Osteoblast (primary cell): ENCODE results near the gene TNS3. TPM values are rescaled to one million over a fixed set of nuclear protein-coding genes. Genes with fewer than 3 reads are reported as not detected.

ENCODE experiments used
- DNase-seq: peaks from one replicate; pipeline ENCODE4 v3.0.0; 2011; ENCODE audit warnings: low spot score, mixed read lengths; ENCODE audit not compliant: insufficient read length; ENCODE audit errors: missing footprints
- H2AFZ ChIP-seq: 2 replicates; pipeline ENCODE4 v1.6.0; 2011; ENCODE audit warnings: mild to moderate bottlenecking, low read length
- H3K27ac ChIP-seq: 2 replicates; pipeline ENCODE4 v1.5.1; 2011; ENCODE audit warnings: mild to moderate bottlenecking, low read depth, low read length, moderate library complexity
- H3K27me3 ChIP-seq: 2 replicates; pipeline ENCODE4 v1.6.0; 2012; ENCODE audit warnings: mild to moderate bottlenecking, control low read depth, inconsistent platforms, low read length, moderate library complexity; ENCODE audit not compliant: insufficient read depth
- H3K36me3 ChIP-seq: 2 replicates; pipeline ENCODE4 v1.5.1; 2011; ENCODE audit warnings: mild to moderate bottlenecking, low read length, control low read depth, moderate library complexity; ENCODE audit not compliant: insufficient read depth
- H3K4me1 ChIP-seq: 2 replicates; pipeline ENCODE4 v1.5.1; 2011; ENCODE audit warnings: mild to moderate bottlenecking, low read length, control low read depth, moderate library complexity; ENCODE audit not compliant: insufficient read depth
- H3K4me2 ChIP-seq: 2 replicates; pipeline ENCODE4 v1.6.0; 2011; ENCODE audit warnings: mild to moderate bottlenecking, low read length; ENCODE audit not compliant: insufficient read depth
- H3K4me3 ChIP-seq: fragments of 200-600 bp; sonication (generic); 3 replicates; pipeline ENCODE4 v1.5.1; 2012; ENCODE audit warnings: mild to moderate bottlenecking, low read length, inconsistent platforms; ENCODE audit not compliant: insufficient read depth
- H3K79me2 ChIP-seq: 2 replicates; pipeline ENCODE4 v1.6.0; 2012; ENCODE audit warnings: mild to moderate bottlenecking, low read length, control low read depth, inconsistent platforms; ENCODE audit not compliant: insufficient read depth
- H3K9me3 ChIP-seq: 2 replicates; pipeline ENCODE4 v1.5.1; 2011; ENCODE audit warnings: low read depth, low read length, control low read depth
- H4K20me1 ChIP-seq: 2 replicates; pipeline ENCODE4 v1.6.0; 2012; ENCODE audit warnings: mild to moderate bottlenecking, low read length, control low read depth; ENCODE audit not compliant: insufficient read depth
- CTCF ChIP-seq: IDR thresholded peaks from 2 replicates; pipeline ENCODE4 v1.5.1; 2011; ENCODE audit warnings: mild to moderate bottlenecking, low read depth, low read length, moderate library complexity; ENCODE audit errors: extremely low read depth
- total RNA-seq: library from RNA; depleted of rRNA; stranded (reverse); fragments of >200 nt; gene quantifications from 2 replicates; pipeline ENCODE4 v1.2.3, GENCODE V29; 2012

TNS3 gene
- total RNA-seq, 1 donor: 67.3 TPM

DNA sequence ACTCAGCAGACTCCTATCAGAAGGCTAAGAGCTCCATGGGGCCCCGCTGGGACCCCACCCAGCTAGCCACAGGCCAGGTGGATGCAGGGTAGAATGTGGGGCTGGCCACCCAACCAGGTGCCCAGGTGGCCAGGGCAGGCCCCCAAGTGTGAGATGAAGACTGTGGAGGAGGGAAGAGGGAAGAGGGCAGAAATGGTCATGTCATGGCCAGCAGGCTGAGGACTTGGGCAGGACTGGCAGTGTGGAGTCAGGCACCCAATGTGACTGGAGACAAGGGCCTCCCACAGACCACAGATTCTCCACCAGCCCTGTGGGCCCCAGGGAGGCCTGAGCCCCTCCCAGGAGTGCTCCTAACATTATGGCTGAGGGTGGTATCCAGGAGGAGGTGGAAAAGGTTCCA lies 141.6 kb downstream of the TNS3 start:
- no peak for DNase-seq
- no peak overlapping the region for H2AFZ ChIP-seq
- peaks cover 26% of the 10 kb centered on the region for H3K4me1 ChIP-seq
- peaks cover 37% of the 10 kb centered on the region for H3K79me2 ChIP-seq
- no peak for TF ChIP-seq CTCF
- no peak overlapping the region for H3K4me3 ChIP-seq
- H3K27ac ChIP-seq: no peak overlapping the region
- H4K20me1 ChIP-seq: peaks cover 28% of the 10 kb centered on the region
- H3K27me3 ChIP-seq: no peaks in the 10 kb centered on the region
- no peak overlapping the region for H3K4me2 ChIP-seq
- no peaks in the 10 kb centered on the region for H3K9me3 ChIP-seq
- H3K36me3 ChIP-seq: peaks cover 31% of the 10 kb centered on the region

- Histone ChIP-seq H3K4me1 (peaks cover 20% of the 10 kb centered on the region), H4K20me1 (peaks cover 18% of the 10 kb centered on the region), H2AFZ (no peak overlapping the region), H3K27ac (no peak overlapping the region), H3K9me3 (no peaks in the 10 kb centered on the region), H3K4me3 (no peak overlapping the region), H3K36me3 (peaks cover 39% of the 10 kb centered on the region), H3K79me2 (peaks cover 28% of the 10 kb centered on the region), H3K4me2 (no peak overlapping the region), H3K27me3 (no peaks in the 10 kb centered on the region)
- no peak for TF ChIP-seq CTCF
- DNase-seq: no peak
These were observed 142.7 kb downstream of the TNS3 start for GRCh38 chr7:47439181-47439667.

- H3K9me3 ChIP-seq: no peaks in the 10 kb centered on the region
- H3K4me3 ChIP-seq: no peak overlapping the region
- H3K27ac ChIP-seq: no peak overlapping the region
- H3K4me1 ChIP-seq: peaks cover 20% of the 10 kb centered on the region
- peaks cover 23% of the 10 kb centered on the region for H3K79me2 ChIP-seq
- no peak overlapping the region for H2AFZ ChIP-seq
- no peaks in the 10 kb centered on the region for H3K27me3 ChIP-seq
- H3K4me2 ChIP-seq: no peak overlapping the region
- TF ChIP-seq CTCF: no peak
- H4K20me1 ChIP-seq: peaks cover 16% of the 10 kb centered on the region
- peaks cover 44% of the 10 kb centered on the region for H3K36me3 ChIP-seq
- DNase-seq: no peak
These were observed 143.4 kb downstream of the TNS3 start for GRCh38 chr7:47438411-47439029.

GRCh38 chr7:47435889-47436312 lies 146.0 kb downstream of the TNS3 start:
- Histone ChIP-seq H3K27ac (no peak overlapping the region), H3K9me3 (no peaks in the 10 kb centered on the region), H3K79me2 (peaks cover 5% of the 10 kb centered on the region), H2AFZ (no peak overlapping the region), H4K20me1 (peaks cover 6% of the 10 kb centered on the region), H3K27me3 (no peaks in the 10 kb centered on the region), H3K4me1 (no peaks in the 10 kb centered on the region), H3K36me3 (peaks cover 59% of the 10 kb centered on the region), H3K4me3 (no peak overlapping the region), H3K4me2 (no peak overlapping the region)
- peak; percentile 79 for TF ChIP-seq CTCF
- peak; percentile 86 for DNase-seq
